ENCODE results near the gene LMCD1.

DNA sequence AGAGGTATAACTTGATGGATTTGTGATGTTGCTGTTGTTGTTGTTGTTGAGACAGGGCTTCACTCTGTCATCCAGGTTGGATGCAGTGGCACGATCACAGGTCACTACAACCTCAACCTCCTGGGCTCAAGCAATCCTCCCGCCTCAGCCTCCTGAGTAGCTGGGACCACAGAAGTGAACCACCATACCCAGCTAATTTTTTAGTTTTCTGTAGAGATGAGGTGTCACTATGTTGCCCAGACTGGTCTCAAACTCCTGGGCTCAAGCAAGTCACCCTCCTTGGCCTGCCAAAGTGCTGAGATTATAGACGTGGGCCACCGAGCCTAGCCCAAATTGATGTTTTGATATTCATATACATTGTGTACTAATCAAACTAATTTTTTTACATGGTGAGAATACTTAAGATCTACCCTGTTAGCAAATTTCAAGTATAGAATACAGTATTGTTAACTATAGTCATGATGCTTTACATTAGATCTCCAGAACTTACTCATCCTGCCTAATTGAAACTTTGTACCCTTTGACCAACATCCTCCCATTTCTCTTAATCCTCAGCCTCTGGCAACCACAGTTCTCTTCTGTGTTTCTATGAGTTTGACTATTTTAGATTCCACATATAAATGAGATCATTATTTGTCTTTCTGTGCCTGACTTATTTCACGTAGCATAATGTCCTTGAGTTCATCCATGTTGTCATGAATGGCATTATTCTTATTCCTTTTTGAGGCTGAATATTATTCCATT lies 23.2 kb downstream of the LMCD1 start:
- TF ChIP-seq, protein P1, sequence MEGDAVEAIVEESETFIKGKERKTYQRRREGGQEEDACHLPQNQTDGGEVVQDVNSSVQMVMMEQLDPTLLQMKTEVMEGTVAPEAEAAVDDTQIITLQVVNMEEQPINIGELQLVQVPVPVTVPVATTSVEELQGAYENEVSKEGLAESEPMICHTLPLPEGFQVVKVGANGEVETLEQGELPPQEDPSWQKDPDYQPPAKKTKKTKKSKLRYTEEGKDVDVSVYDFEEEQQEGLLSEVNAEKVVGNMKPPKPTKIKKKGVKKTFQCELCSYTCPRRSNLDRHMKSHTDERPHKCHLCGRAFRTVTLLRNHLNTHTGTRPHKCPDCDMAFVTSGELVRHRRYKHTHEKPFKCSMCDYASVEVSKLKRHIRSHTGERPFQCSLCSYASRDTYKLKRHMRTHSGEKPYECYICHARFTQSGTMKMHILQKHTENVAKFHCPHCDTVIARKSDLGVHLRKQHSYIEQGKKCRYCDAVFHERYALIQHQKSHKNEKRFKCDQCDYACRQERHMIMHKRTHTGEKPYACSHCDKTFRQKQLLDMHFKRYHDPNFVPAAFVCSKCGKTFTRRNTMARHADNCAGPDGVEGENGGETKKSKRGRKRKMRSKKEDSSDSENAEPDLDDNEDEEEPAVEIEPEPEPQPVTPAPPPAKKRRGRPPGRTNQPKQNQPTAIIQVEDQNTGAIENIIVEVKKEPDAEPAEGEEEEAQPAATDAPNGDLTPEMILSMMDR (IDR thresholded peaks at IDR 0.05): no peak
- no peak for TF ChIP-seq EZH2 (IDR thresholded peaks at IDR 0.05; ENCODE audit: borderline replicate concordance, insufficient read depth, low read depth, low read length, poor library complexity, severe bottlenecking)
